ENCODE measurements around the gene DCC.

Gene DCC

GRCh38 chr18:52342456-52342855 lies 2.5 kb downstream of the DCC start:
- no peaks in the 10 kb centered on the region for H3K79me2 ChIP-seq (ENCODE audit: insufficient read depth, low read depth)
- H2AFZ ChIP-seq (ENCODE audit: low read depth): no peak overlapping the region
- H3K4me3 ChIP-seq (IDR thresholded peaks at IDR 0.05; ENCODE audit: insufficient read depth, low read depth, low read length): no peak overlapping the region
- H3K4me2 ChIP-seq: no peak overlapping the region
- TF ChIP-seq CTCF (conservative IDR thresholded peaks at IDR 0.05; ENCODE audit: low read depth, low read length): no peak
- H3K27me3 ChIP-seq (ENCODE audit: insufficient read depth, low read depth): no peaks in the 10 kb centered on the region
- peaks cover 22% of the 10 kb centered on the region for H3K4me1 ChIP-seq (ENCODE audit: low read depth, poor library complexity, severe bottlenecking)
- H4K20me1 ChIP-seq (ENCODE audit: insufficient read depth): no peaks in the 10 kb centered on the region
- H3K27ac ChIP-seq: no peak overlapping the region
- H3K36me3 ChIP-seq (ENCODE audit: insufficient read depth): no peaks in the 10 kb centered on the region
- no peak overlapping the region for H3K9ac ChIP-seq

GRCh38 chr18:52343138-52343537 lies 3.1 kb downstream of the DCC start:
- peak; percentile 45; the same call in 1 of the 2 replicates for TF ChIP-seq CTCF (conservative IDR thresholded peaks at IDR 0.05; ENCODE audit: low read depth, low read length)
- H3K27me3 ChIP-seq (ENCODE audit: insufficient read depth, low read depth): no peaks in the 10 kb centered on the region
- H3K4me3 ChIP-seq (IDR thresholded peaks at IDR 0.05; ENCODE audit: insufficient read depth, low read depth, low read length): no peak overlapping the region
- H3K9ac ChIP-seq: no peak overlapping the region
- H3K79me2 ChIP-seq (ENCODE audit: insufficient read depth, low read depth): no peaks in the 10 kb centered on the region
- H2AFZ ChIP-seq (ENCODE audit: low read depth): no peak overlapping the region
- H3K4me1 ChIP-seq (ENCODE audit: low read depth, poor library complexity, severe bottlenecking): peaks cover 25% of the 10 kb centered on the region
- H3K4me2 ChIP-seq: no peak overlapping the region
- no peak overlapping the region for H3K27ac ChIP-seq
- no peaks in the 10 kb centered on the region for H3K36me3 ChIP-seq (ENCODE audit: insufficient read depth)
- H4K20me1 ChIP-seq (ENCODE audit: insufficient read depth): no peaks in the 10 kb centered on the region

- no peak for TF ChIP-seq CTCF (conservative IDR thresholded peaks at IDR 0.05; ENCODE audit: low read depth, low read length)
- Histone ChIP-seq H3K27ac (no peak overlapping the region), H2AFZ (ENCODE audit: low read depth) (no peak overlapping the region), H3K27me3 (ENCODE audit: insufficient read depth, low read depth) (no peaks in the 10 kb centered on the region), H4K20me1 (ENCODE audit: insufficient read depth) (no peaks in the 10 kb centered on the region), H3K4me1 (ENCODE audit: low read depth, poor library complexity, severe bottlenecking) (peaks cover 28% of the 10 kb centered on the region), H3K9ac (no peak overlapping the region), H3K79me2 (ENCODE audit: insufficient read depth, low read depth) (no peaks in the 10 kb centered on the region), H3K4me3 (IDR thresholded peaks at IDR 0.05; ENCODE audit: insufficient read depth, low read depth, low read length) (no peak overlapping the region), H3K36me3 (ENCODE audit: insufficient read depth) (no peaks in the 10 kb centered on the region), H3K4me2 (no peak overlapping the region)
These were observed 3.8 kb downstream of the DCC start for GRCh38 chr18:52343731-52344340.

- TF ChIP-seq CTCF (conservative IDR thresholded peaks at IDR 0.05; ENCODE audit: low read depth, low read length): no peak
- H3K4me3 ChIP-seq (IDR thresholded peaks at IDR 0.05; ENCODE audit: insufficient read depth, low read depth, low read length): no peak overlapping the region
- no peak overlapping the region for H3K4me2 ChIP-seq
- no peak overlapping the region for H2AFZ ChIP-seq (ENCODE audit: low read depth)
- no peaks in the 10 kb centered on the region for H3K27me3 ChIP-seq (ENCODE audit: insufficient read depth, low read depth)
- H3K36me3 ChIP-seq (ENCODE audit: insufficient read depth): no peaks in the 10 kb centered on the region
- peaks cover 28% of the 10 kb centered on the region for H3K4me1 ChIP-seq (ENCODE audit: low read depth, poor library complexity, severe bottlenecking)
- H4K20me1 ChIP-seq (ENCODE audit: insufficient read depth): no peaks in the 10 kb centered on the region
- H3K79me2 ChIP-seq (ENCODE audit: insufficient read depth, low read depth): no peaks in the 10 kb centered on the region
- no peak overlapping the region for H3K9ac ChIP-seq
- H3K27ac ChIP-seq: no peak overlapping the region
These were observed 4.9 kb downstream of the DCC start for GRCh38 chr18:52344881-52345280.

All from KMS-11 (cell line).